Measurements from ENCODE around the gene HINT1.

Gene HINT1

DNA sequence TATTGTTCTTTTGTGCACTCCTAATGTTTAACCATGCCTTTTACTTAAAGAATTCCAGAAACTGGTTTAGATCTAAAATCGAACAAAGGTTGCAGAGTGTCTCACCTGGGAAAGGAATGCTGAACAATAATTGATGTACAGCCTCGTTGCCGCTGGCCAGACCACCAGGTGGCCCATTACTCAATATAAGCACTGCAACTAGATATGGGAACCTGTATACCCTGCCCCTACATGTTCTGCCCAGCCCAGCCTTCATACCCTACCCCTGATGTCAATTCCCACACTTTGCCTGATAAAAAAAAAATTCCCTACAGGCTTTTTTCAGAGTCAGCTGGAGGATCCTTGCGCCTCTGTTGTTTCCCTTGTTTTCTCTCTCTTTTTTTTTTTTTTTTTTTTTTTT lies 13.8 kb downstream of the HINT1 start:
- TF ChIP-seq, protein P1, sequence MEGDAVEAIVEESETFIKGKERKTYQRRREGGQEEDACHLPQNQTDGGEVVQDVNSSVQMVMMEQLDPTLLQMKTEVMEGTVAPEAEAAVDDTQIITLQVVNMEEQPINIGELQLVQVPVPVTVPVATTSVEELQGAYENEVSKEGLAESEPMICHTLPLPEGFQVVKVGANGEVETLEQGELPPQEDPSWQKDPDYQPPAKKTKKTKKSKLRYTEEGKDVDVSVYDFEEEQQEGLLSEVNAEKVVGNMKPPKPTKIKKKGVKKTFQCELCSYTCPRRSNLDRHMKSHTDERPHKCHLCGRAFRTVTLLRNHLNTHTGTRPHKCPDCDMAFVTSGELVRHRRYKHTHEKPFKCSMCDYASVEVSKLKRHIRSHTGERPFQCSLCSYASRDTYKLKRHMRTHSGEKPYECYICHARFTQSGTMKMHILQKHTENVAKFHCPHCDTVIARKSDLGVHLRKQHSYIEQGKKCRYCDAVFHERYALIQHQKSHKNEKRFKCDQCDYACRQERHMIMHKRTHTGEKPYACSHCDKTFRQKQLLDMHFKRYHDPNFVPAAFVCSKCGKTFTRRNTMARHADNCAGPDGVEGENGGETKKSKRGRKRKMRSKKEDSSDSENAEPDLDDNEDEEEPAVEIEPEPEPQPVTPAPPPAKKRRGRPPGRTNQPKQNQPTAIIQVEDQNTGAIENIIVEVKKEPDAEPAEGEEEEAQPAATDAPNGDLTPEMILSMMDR (IDR thresholded peaks at IDR 0.05) = no peak

DNA sequence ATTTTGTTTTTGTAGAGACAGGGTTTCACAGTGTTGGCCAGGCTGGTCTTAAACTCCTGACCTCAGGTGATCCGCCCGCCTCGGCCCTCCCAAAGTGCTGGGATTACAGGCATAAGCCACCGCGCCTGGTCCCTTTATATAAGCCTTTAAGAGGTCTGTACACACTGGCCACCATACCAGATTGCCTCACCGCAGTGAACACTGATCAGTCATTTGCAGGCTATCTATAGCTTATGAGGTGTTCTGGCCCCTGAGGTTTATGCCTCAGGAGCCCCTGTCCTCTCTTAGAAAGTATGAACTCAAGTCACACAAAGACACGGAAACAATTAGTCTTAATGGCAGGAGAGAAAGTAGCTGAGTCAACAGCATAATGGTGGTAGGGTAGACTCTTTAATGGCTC lies 14.6 kb downstream of the HINT1 start:
- TF ChIP-seq, protein P1 (IDR thresholded peaks at IDR 0.05) = no peak

DNA sequence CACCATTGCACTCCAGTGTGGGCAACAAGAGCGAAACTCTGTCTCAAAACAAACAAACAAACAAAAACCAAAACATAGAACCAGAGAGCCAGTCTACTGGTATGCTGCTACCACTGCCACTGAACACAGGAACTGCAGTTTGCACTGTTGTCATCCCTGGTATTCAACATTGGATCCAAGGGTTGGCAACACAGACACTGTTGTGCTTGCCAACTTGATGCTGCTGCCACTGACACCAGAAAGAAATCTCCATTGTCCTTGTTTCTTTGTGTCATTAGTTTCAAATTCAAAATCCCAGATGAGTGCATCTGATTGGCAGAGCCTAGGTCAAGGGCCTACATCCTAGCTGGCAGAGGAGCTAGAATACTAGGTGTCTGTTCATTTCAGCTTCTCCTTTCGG lies 16.2 kb downstream of the HINT1 start:
- TF ChIP-seq, protein P1 (IDR thresholded peaks at IDR 0.05) = no peak

DNA sequence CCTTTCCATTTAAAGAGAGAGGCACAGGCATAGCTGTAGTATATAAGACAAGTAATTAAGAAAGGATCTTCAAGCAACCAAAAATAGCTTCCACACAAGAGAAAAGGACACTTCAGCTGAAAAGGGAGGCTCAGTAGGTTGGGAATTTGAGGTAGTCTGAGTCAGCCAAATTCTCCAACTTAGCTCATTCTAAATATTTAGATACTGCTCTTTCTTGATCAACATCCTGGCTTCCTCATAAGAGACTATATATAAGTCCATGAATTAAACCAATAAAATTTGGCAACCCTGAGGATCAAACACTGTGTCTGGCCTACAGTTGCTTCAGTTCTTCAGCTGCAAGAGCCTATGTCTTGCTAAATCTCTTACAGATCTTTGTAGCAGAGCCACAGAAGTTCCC lies 17.8 kb downstream of the HINT1 start:
- TF ChIP-seq, protein P1 (IDR thresholded peaks at IDR 0.05) = no peak

DNA sequence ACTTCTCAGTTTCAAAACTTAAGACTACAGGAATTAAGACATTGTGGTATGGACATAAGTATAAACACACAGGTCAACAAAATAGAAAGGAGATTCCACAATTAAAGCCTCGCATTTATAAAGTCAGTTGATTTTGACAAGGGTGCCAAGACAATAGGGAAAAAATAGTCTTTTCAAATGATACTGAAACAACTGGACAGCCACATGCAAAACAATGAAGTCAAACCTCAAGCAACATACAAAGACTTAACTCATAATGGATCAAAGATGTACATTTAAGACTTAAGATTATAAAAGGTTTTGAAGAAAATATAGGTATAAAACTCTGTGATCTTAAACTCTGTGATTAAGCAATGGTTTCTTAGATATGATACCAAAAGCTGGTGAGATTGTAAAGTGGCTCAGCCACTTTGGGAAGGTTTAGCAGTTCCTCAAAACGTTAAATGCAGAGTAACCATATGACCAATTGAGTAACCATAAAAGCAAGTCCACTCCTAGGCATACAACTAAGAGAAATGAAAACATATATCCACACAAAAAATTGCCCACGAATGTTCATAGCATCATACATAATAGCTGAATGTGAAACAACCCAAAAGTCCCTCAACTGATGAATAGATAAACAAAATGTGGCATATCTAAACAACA lies 22.0 kb downstream of the HINT1 start:
- TF ChIP-seq, protein P1 (IDR thresholded peaks at IDR 0.05) = no peak

DNA sequence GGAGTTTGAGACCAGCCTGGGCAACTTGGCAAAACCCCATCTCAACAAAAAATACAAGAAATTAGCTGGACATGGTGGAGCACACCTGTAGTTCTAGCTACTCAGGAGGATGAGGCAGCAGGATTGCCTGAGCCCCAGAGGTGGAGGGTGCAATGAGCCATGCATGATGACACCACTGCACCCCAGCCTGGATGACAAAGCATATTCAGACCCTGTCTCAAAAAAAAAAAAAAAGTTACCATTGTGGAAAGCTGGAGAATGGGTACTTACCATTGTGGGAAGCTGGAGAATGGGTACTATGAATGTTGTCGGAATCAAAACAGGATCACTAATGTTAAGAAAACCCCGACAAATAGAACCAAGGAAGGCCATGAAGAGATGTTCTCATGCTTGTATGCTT lies 25.7 kb downstream of the HINT1 start:
- TF ChIP-seq, protein P1 (IDR thresholded peaks at IDR 0.05) = no peak

DNA sequence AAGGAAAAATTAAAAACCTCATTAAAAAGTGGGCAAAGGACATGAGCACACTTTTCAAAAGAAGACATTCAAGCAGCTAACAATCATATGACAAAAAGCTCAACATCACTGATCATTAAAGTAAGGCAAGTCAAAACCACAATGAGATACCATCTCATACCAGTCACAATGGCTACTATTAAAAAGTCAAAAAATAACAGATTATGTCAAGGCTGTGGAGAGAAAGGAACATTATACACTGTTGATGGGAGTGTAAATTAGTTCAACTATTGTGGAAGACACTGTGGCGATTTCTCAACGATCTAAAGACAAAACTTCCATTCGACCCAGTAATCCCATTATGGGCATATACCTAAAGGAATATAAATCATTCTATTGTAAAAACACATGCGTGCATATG lies 35.8 kb downstream of the HINT1 start:
- TF ChIP-seq, protein P1 (IDR thresholded peaks at IDR 0.05) = no peak

DNA sequence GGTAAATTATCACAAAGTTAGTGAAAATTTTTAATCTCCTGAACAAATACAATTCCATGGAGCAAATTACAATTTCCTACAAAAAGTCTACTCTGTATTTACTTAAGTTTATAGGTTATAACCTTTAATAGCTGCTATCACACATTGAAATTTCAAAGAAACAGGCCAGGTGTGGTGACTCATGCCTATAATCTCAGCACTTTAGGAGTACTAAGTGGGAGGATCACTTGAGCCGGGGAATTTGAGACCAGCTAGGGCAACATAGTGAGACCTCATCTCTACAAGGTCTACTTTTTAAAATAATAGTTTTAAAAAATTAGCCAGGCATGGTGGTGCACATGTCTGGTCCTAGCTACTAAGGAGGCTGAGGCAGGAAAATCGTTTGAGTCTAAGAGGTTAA lies 50.3 kb downstream of the HINT1 start:
- TF ChIP-seq, protein P1 (IDR thresholded peaks at IDR 0.05) = no peak

Data from LNCAP (cell line).